Peyer's patch (tissue), 4 donors: Measurements from ENCODE around the gene CAST. TPM values are rescaled to one million over a fixed set of nuclear protein-coding genes. Genes with fewer than 3 reads are reported as not detected.

Experiments
- DNase-seq, 3 donors: peaks; one replicate each; pipeline ENCODE4 v3.0.0-alpha.2; 2017 to 2019
- H3K27ac ChIP-seq, 4 donors: fragments of 200-600 bp; sonication (generic); one replicate each; pipeline ENCODE4 v1.5.1; 2016 to 2019
- H3K27me3 ChIP-seq, 2 donors: fragments of 200-600 bp; sonication (generic); one replicate each; pipeline ENCODE4 v1.5.1; 2019
- H3K36me3 ChIP-seq, 3 donors: fragments of 200-600 bp; sonication (generic); one replicate each; pipeline ENCODE4 v1.5.1; 2016 to 2019
- H3K4me1 ChIP-seq, 4 donors: fragments of 200-600 bp; sonication (generic); one replicate each; pipeline ENCODE4 v1.5.1; 2016 to 2019
- H3K4me3 ChIP-seq, 4 donors: fragments of 200-600 bp; sonication (generic); 1 replicate in 3 of 4; 2 replicates in 1 of 4; pipeline ENCODE4 v1.5.1; 2016 to 2019; ENCODE audit warnings: mild to moderate bottlenecking in 1 of 4
- H3K9me3 ChIP-seq, 4 donors: fragments of 200-600 bp; sonication (generic); one replicate each; pipeline ENCODE4 v1.5.1; 2016 to 2019; ENCODE audit warnings: mild to moderate bottlenecking in 1 of 4
- POLR2A ChIP-seq, 2 donors: fragments of 450-650 bp; IDR thresholded peaks; one replicate each; pipeline ENCODE4 v1.5.1; 2017; ENCODE audit warnings: antibody characterized with exemption in 2 of 2, mild to moderate bottlenecking in 2 of 2, moderate library complexity in 2 of 2
- total RNA-seq, 4 donors: library from RNA; depleted of rRNA; stranded (reverse); fragments of >200 nt; gene quantifications; one replicate each; pipeline ENCODE4 v1.1.0, GENCODE V29; 2016
- TF ChIP-seq, protein P1 (sequence below), 6 experiments: fragments of 450-650 bp in 4 of 6; fragments of 200-600 bp in 2 of 6; sonication (generic) in 1 of 6; IDR thresholded peaks; one replicate each; pipeline ENCODE4 v1.5.1; 2017 to 2019; ENCODE audit warnings: antibody characterized with exemption in 6 of 6, mild to moderate bottlenecking in 3 of 6, moderate library complexity in 1 of 6

The CAST gene
- total RNA-seq, 4 donors from 2014 or later, result 268 to 396 (median 337) TPM

DNA sequence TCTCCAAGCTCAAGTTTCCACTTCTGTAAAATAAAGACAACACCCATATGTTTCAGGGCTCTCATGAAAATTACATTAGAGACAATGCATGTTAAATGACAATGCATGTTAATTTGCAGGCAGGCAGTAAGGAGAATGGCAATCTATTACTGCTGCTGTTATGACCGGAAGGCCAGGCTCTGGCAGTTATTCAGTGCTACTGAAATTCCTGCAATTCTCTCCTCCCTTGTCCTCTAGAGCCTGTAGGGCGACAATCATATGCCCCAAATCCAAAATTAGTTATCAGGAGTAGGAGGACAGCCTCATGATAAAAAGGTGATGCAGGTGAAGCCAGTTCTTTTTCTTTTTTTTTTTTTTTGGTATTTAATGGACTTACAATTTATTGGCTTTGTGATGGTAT lies 42.2 kb upstream of the CAST start:
- no peak for DNase-seq
- peaks cover 0 to 5% (median 0%) of the 10 kb centered on the region in 4 donors for H3K4me1 ChIP-seq
- no peaks in the 10 kb centered on the region for H3K27me3 ChIP-seq
- no peaks in the 10 kb centered on the region for H3K36me3 ChIP-seq
- peaks cover 0 to 7% (median 0%) of the 10 kb centered on the region in 4 donors for H3K9me3 ChIP-seq
- H3K4me3 ChIP-seq, result no peak overlapping the region
- no peak overlapping the region for H3K27ac ChIP-seq
- TF ChIP-seq, protein P1, sequence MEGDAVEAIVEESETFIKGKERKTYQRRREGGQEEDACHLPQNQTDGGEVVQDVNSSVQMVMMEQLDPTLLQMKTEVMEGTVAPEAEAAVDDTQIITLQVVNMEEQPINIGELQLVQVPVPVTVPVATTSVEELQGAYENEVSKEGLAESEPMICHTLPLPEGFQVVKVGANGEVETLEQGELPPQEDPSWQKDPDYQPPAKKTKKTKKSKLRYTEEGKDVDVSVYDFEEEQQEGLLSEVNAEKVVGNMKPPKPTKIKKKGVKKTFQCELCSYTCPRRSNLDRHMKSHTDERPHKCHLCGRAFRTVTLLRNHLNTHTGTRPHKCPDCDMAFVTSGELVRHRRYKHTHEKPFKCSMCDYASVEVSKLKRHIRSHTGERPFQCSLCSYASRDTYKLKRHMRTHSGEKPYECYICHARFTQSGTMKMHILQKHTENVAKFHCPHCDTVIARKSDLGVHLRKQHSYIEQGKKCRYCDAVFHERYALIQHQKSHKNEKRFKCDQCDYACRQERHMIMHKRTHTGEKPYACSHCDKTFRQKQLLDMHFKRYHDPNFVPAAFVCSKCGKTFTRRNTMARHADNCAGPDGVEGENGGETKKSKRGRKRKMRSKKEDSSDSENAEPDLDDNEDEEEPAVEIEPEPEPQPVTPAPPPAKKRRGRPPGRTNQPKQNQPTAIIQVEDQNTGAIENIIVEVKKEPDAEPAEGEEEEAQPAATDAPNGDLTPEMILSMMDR (IDR thresholded peaks at IDR 0.05), result no peak
- TF ChIP-seq POLR2A (IDR thresholded peaks at IDR 0.05), result no peak

DNA sequence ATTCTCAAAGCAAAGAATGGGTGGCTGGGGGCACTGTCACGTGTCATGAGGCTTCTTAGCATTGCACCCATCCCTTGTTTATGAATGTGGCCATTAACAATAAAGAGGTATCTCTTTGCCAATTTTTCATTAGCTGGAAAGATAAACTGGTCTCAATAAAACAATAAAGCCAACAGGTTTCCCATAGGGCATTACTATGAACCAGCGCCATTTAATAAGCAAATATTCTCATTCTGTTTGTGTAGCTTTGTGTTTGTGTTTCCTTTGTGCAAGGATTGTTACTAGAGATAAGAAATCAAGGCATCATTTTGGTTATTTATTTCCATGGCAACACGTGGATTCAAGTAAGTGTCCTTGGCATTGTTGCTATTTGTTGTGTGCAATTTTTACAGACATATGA lies 37.6 kb upstream of the CAST start:
- Histone ChIP-seq H3K9me3 (no peaks in the 10 kb centered on the region), H3K27ac (no peak overlapping the region), H3K4me3 (no peak overlapping the region), H3K36me3 (no peaks in the 10 kb centered on the region), H3K27me3 (no peaks in the 10 kb centered on the region), H3K4me1 (no peaks in the 10 kb centered on the region)
- TF ChIP-seq POLR2A (IDR thresholded peaks at IDR 0.05), result no peak
- TF ChIP-seq, protein P1 (IDR thresholded peaks at IDR 0.05), result no peak
- DNase-seq, result no peak

GRCh38 chr5:96625365-96625764 lies 36.8 kb upstream of the CAST start:
- DNase-seq, result no peak
- H3K4me1 ChIP-seq, result no peaks in the 10 kb centered on the region
- no peak for TF ChIP-seq POLR2A (IDR thresholded peaks at IDR 0.05)
- TF ChIP-seq, protein P1 (IDR thresholded peaks at IDR 0.05), result no peak
- no peak overlapping the region for H3K4me3 ChIP-seq
- H3K9me3 ChIP-seq, result no peaks in the 10 kb centered on the region
- no peaks in the 10 kb centered on the region for H3K36me3 ChIP-seq
- no peak overlapping the region for H3K27ac ChIP-seq
- no peaks in the 10 kb centered on the region for H3K27me3 ChIP-seq

- no peaks in the 10 kb centered on the region for H3K9me3 ChIP-seq
- H3K27ac ChIP-seq, result no peak overlapping the region
- no peaks in the 10 kb centered on the region for H3K36me3 ChIP-seq
- no peaks in the 10 kb centered on the region for H3K4me1 ChIP-seq
- no peak overlapping the region for H3K4me3 ChIP-seq
- no peaks in the 10 kb centered on the region for H3K27me3 ChIP-seq
- TF ChIP-seq POLR2A (IDR thresholded peaks at IDR 0.05), result no peak
- TF ChIP-seq, protein P1 (IDR thresholded peaks at IDR 0.05), result no peak
- DNase-seq, result no peak
Measured at GRCh38 chr5:96626956-96627355, 35.2 kb upstream of the CAST start.

DNA sequence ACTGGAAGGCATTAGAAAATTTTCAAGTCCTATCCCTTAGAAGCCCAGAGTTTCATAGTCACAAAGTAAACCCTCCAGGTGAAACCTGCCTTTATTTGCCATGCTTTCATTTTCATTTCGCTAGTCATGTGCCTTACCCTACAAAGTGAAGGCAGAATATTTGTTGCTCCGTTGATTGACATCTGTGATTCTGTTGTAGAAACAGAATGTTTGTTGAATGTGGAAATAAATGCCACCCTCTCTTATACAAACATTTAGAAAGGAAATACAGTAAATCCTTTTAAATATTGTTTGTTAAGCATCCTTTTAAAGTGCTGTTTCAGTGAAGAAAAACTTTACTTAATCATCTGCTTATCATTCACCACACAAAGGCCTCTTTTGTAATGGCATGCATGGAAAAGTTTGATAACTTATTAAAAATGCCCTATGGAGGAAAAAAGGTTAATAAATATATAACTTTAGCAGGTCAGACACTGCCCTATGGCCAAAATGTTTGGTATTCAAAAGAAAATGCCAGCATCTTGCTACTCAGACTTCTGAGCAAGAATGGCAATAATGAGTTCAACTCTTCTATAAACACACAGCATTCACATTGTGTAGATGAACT lies 34.3 kb upstream of the CAST start:
- Histone ChIP-seq H3K4me3 (peak overlapping the region in 2 of 4 donors; percentile 17 to 22), H3K4me1 (no peaks in the 10 kb centered on the region), H3K36me3 (no peaks in the 10 kb centered on the region), H3K27me3 (no peaks in the 10 kb centered on the region), H3K27ac (no peak overlapping the region), H3K9me3 (no peaks in the 10 kb centered on the region)
- no peak for DNase-seq
- TF ChIP-seq POLR2A (IDR thresholded peaks at IDR 0.05), result no peak
- TF ChIP-seq, protein P1 (IDR thresholded peaks at IDR 0.05), result no peak

DNA sequence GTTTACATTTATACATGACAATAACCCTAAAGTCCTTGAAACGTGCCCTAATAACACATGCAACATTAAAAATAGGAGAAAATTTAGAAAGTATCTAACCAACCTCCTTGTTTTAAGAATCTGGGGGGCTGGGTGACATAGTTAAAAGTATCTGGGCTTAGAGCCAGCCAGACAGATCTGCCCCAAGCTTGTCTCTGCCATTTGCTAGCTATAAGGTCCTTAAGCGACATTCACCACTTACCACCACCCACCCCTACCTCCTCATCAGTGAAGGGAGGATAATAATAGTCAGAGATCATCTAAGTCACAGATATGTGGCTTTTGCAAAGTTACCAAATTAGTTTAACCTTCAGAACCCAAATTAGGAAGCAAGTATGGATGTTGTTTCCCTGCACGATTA lies 33.8 kb upstream of the CAST start:
- H3K36me3 ChIP-seq, result no peaks in the 10 kb centered on the region
- no peak for DNase-seq
- H3K9me3 ChIP-seq, result no peaks in the 10 kb centered on the region
- no peaks in the 10 kb centered on the region for H3K4me1 ChIP-seq
- TF ChIP-seq POLR2A (IDR thresholded peaks at IDR 0.05), result no peak
- TF ChIP-seq, protein P1 (IDR thresholded peaks at IDR 0.05), result no peak
- no peaks in the 10 kb centered on the region for H3K27me3 ChIP-seq
- no peak overlapping the region for H3K27ac ChIP-seq
- no peak overlapping the region for H3K4me3 ChIP-seq
